ENCODE measurements around the gene BCR.

Gene BCR

DNA sequence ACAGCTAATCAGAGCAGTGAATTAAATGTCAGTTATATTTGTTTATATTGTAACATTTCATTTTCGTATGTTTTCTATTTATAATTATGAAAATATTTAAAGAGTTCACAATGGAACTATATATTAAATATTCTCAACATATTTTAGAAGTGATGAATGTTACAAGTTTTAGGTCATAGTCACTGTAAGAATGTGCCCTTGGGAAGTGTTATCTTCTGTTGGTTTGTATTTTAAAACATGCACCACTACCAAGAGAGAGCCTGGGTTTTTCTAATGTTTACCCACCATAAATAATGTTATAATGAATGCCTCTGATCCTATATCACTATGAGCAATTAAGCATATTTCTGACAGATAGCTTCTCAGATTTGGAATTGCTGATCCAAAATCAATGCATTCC is 171.0 kb downstream of the BCR start:
- DNase-seq (ENCODE audit: low read depth): no peak
- TF ChIP-seq, protein P1, sequence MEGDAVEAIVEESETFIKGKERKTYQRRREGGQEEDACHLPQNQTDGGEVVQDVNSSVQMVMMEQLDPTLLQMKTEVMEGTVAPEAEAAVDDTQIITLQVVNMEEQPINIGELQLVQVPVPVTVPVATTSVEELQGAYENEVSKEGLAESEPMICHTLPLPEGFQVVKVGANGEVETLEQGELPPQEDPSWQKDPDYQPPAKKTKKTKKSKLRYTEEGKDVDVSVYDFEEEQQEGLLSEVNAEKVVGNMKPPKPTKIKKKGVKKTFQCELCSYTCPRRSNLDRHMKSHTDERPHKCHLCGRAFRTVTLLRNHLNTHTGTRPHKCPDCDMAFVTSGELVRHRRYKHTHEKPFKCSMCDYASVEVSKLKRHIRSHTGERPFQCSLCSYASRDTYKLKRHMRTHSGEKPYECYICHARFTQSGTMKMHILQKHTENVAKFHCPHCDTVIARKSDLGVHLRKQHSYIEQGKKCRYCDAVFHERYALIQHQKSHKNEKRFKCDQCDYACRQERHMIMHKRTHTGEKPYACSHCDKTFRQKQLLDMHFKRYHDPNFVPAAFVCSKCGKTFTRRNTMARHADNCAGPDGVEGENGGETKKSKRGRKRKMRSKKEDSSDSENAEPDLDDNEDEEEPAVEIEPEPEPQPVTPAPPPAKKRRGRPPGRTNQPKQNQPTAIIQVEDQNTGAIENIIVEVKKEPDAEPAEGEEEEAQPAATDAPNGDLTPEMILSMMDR (IDR thresholded peaks at IDR 0.05; ENCODE audit: low read depth, low read length): no peak
- TF ChIP-seq POLR2A (IDR thresholded peaks at IDR 0.05; ENCODE audit: extremely low read depth, insufficient read length) (no peak), MYC (IDR thresholded peaks at IDR 0.05; ENCODE audit: low read depth, low read length) (no peak)
- TF ChIP-seq, protein P2, sequence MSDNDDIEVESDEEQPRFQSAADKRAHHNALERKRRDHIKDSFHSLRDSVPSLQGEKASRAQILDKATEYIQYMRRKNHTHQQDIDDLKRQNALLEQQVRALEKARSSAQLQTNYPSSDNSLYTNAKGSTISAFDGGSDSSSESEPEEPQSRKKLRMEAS (IDR thresholded peaks at IDR 0.05; ENCODE audit: low read depth, low read length): no peak
- no peak overlapping the region for H3K4me3 ChIP-seq (ENCODE audit: low read depth, low read length)

DNA sequence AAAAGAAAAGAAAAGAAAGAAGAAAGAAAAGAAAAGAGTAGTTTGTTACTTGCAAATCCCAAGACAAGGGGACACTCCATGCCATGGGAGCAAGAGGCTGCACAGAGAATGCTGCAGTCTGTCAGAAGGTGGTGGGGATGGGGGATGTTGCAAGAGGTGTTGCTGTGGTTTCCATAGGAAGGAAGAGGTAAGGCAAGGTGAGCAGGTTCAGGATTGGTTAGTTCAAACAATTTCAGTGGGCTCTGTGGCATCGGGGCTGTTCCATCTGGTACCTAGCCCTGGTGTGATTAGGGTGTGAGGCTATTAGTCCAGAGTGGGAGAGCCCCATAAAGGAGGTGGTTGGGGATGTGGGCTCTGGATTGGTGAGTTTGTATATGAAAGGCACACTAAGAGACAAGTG is 172.7 kb downstream of the BCR start:
- DNase-seq (ENCODE audit: low read depth): no peak
- TF ChIP-seq, protein P2 (IDR thresholded peaks at IDR 0.05; ENCODE audit: low read depth, low read length): no peak
- TF ChIP-seq, protein P1 (IDR thresholded peaks at IDR 0.05; ENCODE audit: low read depth, low read length): no peak
- TF ChIP-seq MYC (IDR thresholded peaks at IDR 0.05; ENCODE audit: low read depth, low read length): no peak
- no peak for TF ChIP-seq POLR2A (IDR thresholded peaks at IDR 0.05; ENCODE audit: extremely low read depth, insufficient read length)
- H3K4me3 ChIP-seq (ENCODE audit: low read depth, low read length): no peak overlapping the region

DNA sequence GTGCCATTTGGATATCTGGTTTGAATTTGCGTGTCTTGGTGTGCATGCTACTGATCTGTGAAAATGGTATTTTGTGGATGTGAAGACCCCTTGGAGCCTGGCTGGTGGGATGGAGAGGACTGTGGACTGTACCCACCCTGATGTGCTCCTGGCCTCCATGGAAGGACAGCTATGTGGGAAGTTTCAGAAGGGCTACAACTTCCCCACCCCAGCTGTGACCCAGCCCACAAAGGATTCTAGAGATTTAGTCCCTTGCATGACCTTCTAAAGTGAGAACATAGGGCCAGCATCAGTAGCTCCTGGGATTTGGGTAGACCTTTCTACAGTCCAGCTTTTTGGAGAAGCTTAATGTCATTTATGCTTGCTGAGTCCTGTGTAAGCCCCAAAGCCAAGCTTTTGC is 173.4 kb downstream of the BCR start:
- H3K4me3 ChIP-seq (ENCODE audit: low read depth, low read length): no peak overlapping the region
- DNase-seq (ENCODE audit: low read depth): no peak

DNA sequence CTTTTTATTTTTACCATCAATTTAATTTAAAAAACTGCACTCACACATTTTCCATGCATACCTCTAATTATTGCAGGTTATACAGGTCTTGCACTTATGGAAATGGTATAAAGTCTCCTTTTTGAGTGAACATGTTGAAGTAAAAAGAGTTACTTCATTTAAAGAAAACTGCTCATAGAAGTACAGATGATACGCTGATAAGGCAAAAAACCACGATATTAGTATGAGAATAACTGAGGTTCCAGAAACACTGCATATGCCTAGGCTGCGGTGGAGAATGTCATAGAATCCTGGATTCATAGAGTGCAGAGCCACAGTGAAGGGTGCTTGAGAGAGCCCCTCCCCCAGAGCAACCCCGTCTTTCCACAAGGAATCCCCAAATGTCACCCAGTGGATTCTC is 175.8 kb downstream of the BCR start:
- no peak overlapping the region for H3K4me3 ChIP-seq (ENCODE audit: low read depth, low read length)
- no peak for DNase-seq (ENCODE audit: low read depth)
- TF ChIP-seq POLR2A (IDR thresholded peaks at IDR 0.05; ENCODE audit: extremely low read depth, insufficient read length) (no peak), MYC (IDR thresholded peaks at IDR 0.05; ENCODE audit: low read depth, low read length) (no peak)
- TF ChIP-seq, protein P1 (IDR thresholded peaks at IDR 0.05; ENCODE audit: low read depth, low read length): no peak
- TF ChIP-seq, protein P2 (IDR thresholded peaks at IDR 0.05; ENCODE audit: low read depth, low read length): no peak

More for the DNA sequence above, 173.4 kb downstream of the BCR start:
- TF ChIP-seq POLR2A (IDR thresholded peaks at IDR 0.05; ENCODE audit: extremely low read depth, insufficient read length): no peak
- TF ChIP-seq, protein P2 (IDR thresholded peaks at IDR 0.05; ENCODE audit: low read depth, low read length): no peak

DNA sequence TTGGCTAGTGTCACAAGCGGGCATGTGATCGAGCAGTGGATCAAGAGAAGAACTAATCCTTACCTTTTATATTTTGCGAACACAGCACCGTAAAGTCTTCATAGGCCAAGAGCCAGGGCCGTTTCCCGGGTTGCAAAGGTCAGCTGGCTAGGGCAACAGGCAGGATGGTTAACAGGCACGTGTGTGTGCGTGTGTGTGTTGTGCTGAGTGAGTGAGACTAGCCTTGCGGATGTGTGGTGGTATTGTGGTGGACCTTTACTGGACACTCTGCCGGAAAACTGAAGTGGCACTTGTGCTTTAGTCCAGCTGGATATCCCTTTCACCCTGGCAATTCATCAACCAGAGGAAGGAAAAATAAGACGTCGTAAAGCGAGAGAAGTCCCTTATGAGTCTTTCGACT is 176.7 kb downstream of the BCR start:
- no peak for DNase-seq (ENCODE audit: low read depth)
- H3K4me3 ChIP-seq (ENCODE audit: low read depth, low read length): no peak overlapping the region
- TF ChIP-seq MYC (IDR thresholded peaks at IDR 0.05; ENCODE audit: low read depth, low read length) (no peak), POLR2A (IDR thresholded peaks at IDR 0.05; ENCODE audit: extremely low read depth, insufficient read length) (no peak)
- TF ChIP-seq, protein P2 (IDR thresholded peaks at IDR 0.05; ENCODE audit: low read depth, low read length): no peak
- TF ChIP-seq, protein P1 (IDR thresholded peaks at IDR 0.05; ENCODE audit: low read depth, low read length): no peak

DNA sequence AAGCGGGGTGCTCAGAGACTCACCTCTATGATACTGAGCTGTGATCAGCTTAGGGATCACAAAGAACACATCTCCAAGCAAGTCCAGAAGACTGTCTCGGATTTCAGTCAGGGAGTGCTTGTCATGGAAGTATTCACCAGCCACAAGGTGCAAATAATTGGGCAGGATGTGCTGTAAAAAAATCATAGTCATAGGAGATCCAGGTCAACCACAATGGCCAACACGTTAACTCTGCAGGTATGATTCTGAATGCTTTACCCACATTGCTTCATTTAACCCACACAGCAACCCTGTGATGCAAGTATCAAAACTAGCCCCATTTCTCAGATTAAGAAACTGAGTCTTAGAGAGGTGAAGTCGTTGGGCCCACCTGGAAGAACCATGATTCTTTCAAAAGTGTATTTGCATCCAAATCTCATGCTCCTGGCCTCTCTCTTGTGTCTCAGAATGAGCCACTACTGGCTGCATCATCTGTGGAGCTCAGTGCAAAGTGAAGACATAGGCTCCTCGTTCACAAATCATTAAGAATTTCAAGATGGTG is 179.3 kb downstream of the BCR start:
- TF ChIP-seq, protein P1 (IDR thresholded peaks at IDR 0.05; ENCODE audit: low read depth, low read length): no peak
- TF ChIP-seq, protein P2 (IDR thresholded peaks at IDR 0.05; ENCODE audit: low read depth, low read length): no peak
- TF ChIP-seq POLR2A (IDR thresholded peaks at IDR 0.05; ENCODE audit: extremely low read depth, insufficient read length) (no peak), MYC (IDR thresholded peaks at IDR 0.05; ENCODE audit: low read depth, low read length) (no peak)
- H3K4me3 ChIP-seq (ENCODE audit: low read depth, low read length): no peak overlapping the region
- no peak for DNase-seq (ENCODE audit: low read depth)

Measured in NB4 (cell line).